GM20000 (cell line): ENCODE data around the gene ZFHX3.

Experiments
- DNase-seq: peaks from one replicate; pipeline ENCODE4 v3.0.0; 2012; ENCODE audit warnings: low spot score
- CTCF ChIP-seq: IDR thresholded peaks from 2 replicates; pipeline ENCODE4 v1.5.1; 2012; ENCODE audit warnings: mild to moderate bottlenecking, control low read depth; ENCODE audit errors: extremely low read depth, missing control alignments

ZFHX3 gene

GRCh38 chr16:73027685-73028111, 20.2 kb downstream of the ZFHX3 start:
- DNase-seq, result no peak
- no peak for TF ChIP-seq CTCF

GRCh38 chr16:73026754-73027684, 20.9 kb downstream of the ZFHX3 start:
- no peak for DNase-seq
- TF ChIP-seq CTCF, result no peak

- TF ChIP-seq CTCF, result no peak
- DNase-seq, result no peak
Measured at GRCh38 chr16:73025856-73026210, 22.1 kb downstream of the ZFHX3 start.

- TF ChIP-seq CTCF, result no peak
Measured at GRCh38 chr16:73025151-73025855, 22.6 kb downstream of the ZFHX3 start.

GRCh38 chr16:73024571-73025105, 23.3 kb downstream of the ZFHX3 start:
- no peak for TF ChIP-seq CTCF
- DNase-seq, result no peak

More at GRCh38 chr16:73025151-73025855, 22.6 kb downstream of the ZFHX3 start:
- no peak for DNase-seq

GRCh38 chr16:73023752-73024570, 24.0 kb downstream of the ZFHX3 start:
- TF ChIP-seq CTCF, result no peak
- no peak for DNase-seq
